Activated T-cell treated with anti-CD3 and anti-CD28 coated beads, Interleukin-2, amount 50 U/mL, for 24 hours (primary cell): Measurements from ENCODE around the gene KNOP1.

Source experiments
- DNase-seq: peaks from one replicate; pipeline ENCODE4 v3.0.0-alpha.2; 2020
- H3K27ac Mint-ChIP-seq: 2 replicates; pipeline ENCODE4 v1.8.0; 2020; ENCODE audit warnings: mild to moderate bottlenecking, mixed read lengths
- H3K27me3 Mint-ChIP-seq: 2 replicates; pipeline ENCODE4 v1.8.0; 2020; ENCODE audit warnings: mixed read lengths
- H3K36me3 Mint-ChIP-seq: 2 replicates; pipeline ENCODE4 v1.8.0; 2020; ENCODE audit warnings: low read depth, mixed read lengths
- H3K4me1 Mint-ChIP-seq: 2 replicates; pipeline ENCODE4 v1.8.0; 2020; ENCODE audit warnings: low read depth, mixed read lengths
- H3K4me3 Mint-ChIP-seq: 2 replicates; pipeline ENCODE4 v1.8.0; 2020; ENCODE audit warnings: mild to moderate bottlenecking, moderate library complexity, mixed read lengths
- H3K9me3 Mint-ChIP-seq: 2 replicates; pipeline ENCODE4 v1.8.0; 2020; ENCODE audit warnings: mixed read lengths

Gene KNOP1

DNA sequence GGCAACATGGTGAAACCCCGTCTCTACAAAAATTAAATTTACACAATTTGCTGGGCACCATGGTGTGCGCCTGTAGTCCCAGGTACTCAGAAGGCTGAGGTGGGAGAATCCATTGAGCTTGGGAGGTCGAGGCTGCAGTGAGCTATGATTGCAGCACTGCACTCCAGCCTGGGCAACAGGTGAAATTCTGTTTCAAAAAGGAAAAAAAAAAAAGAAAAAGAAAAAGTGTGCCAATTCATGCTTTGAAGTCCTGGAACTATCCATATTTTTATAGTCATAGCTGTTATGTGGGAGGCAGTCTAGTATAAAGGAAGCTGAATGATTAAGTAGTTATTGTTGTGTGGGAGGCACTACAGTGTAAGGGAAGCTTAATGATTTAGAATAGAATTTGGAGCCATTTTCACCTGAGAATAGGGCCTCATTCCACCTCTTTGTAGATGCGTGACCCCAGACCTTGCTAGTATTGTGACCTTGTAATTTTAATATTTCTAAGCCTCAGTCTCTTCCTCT, 31.6 kb upstream of the KNOP1 start:
- Mint-ChIP-seq H3K36me3 (no peaks in the 10 kb centered on the region), H3K27ac (no peak overlapping the region), H3K9me3 (no peaks in the 10 kb centered on the region), H3K27me3 (no peaks in the 10 kb centered on the region), H3K4me3 (no peak overlapping the region), H3K4me1 (no peaks in the 10 kb centered on the region)
- no peak for DNase-seq

DNA sequence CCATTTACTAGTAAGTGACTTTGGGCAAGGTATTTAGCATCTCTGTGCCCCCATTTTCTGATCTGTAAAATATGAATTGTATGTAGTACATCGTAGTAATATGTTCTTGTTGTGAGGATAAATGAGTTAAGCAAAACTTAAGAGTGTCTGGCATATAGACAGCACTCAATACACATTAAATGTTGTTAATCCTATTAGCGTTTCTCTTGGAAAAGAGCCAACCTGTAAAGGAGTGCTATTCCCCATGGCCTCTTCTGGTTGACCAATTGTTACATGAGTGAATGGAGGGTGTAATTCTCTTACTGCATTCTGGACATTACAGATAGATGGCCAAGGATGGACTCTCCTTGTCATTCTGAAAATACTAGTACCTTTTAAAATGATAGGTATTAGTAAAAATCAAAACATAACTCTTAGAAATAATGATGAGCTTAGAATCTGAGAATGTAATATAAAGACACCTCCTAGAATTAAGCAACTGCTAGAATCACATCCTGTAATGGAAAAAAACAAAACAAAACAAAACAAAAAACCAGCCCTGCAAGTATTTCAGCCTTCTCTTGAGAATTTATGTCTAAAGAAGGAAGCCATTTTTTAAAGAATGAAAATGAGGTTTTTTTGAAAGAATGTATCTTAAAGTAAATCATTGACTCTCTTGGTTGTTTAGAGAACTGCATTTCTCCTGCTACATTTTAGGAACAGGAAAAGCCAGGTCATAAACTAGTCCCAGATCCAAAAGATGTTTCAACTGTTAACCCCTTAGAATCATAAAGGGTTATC, 30.6 kb upstream of the KNOP1 start:
- no peaks in the 10 kb centered on the region for H3K9me3 Mint-ChIP-seq
- no peaks in the 10 kb centered on the region for H3K4me1 Mint-ChIP-seq
- no peak overlapping the region for H3K27ac Mint-ChIP-seq
- no peaks in the 10 kb centered on the region for H3K36me3 Mint-ChIP-seq
- DNase-seq: no peak
- no peak overlapping the region for H3K4me3 Mint-ChIP-seq
- no peaks in the 10 kb centered on the region for H3K27me3 Mint-ChIP-seq

DNA sequence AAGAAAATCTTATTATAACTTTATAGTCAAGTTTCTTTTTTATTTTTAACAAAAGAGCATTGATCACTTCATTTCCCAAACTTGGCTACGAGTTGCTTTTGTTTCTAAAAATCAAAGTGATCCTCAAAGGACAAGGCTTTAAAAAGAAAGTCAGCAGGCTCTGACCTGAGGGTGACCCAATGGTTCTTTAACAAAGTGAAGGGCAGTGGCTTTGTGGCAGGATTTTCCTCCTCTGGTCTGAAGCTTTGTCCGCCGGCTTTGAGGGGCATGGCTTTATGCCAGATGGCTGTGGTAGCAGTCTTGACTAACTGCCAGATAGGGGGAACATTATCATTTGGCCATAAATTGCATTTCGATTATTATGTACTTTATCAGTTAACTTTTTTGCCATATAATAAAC, 28.5 kb upstream of the KNOP1 start:
- Mint-ChIP-seq H3K27me3 (no peaks in the 10 kb centered on the region), H3K4me3 (no peak overlapping the region), H3K4me1 (no peaks in the 10 kb centered on the region), H3K27ac (no peak overlapping the region), H3K9me3 (no peaks in the 10 kb centered on the region), H3K36me3 (no peaks in the 10 kb centered on the region)
- DNase-seq: no peak

DNA sequence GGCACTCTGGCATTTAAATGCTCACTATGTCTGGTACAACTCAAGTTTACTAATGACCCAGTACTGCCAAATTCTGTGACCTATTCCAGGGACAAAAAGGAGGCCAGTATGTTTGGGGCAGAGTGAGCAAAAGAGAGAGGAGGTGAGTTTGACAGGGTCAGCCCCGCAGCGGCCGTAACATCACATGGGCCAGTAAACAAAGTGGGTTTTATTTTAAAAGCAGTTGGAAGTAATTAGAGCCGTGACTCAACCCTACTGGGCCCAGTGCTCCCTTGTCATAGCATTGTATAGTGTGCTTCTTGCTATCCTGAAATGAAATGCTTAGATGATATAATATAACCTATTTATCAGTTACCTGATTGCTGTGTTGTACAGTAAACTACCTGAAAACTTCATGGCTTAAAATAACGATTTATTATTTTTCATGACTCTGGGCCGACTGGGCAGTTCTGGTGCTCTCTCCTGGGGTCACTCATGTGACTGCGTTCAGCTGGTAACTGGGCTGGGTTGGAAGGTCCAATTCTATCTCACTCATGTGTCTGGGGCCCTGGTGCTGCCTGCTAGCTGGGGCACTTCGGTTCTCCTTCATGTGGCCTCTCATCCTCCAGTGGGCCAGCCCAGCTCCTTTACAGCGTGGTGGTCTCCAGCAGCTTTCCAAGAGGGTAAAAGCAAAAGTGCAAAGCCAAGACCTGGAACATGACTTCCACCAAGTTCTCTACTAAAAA, 27.4 kb upstream of the KNOP1 start:
- H3K27me3 Mint-ChIP-seq: no peaks in the 10 kb centered on the region
- H3K4me3 Mint-ChIP-seq: no peak overlapping the region
- no peaks in the 10 kb centered on the region for H3K36me3 Mint-ChIP-seq
- H3K9me3 Mint-ChIP-seq: no peaks in the 10 kb centered on the region
- DNase-seq: no peak
- H3K4me1 Mint-ChIP-seq: no peaks in the 10 kb centered on the region
- no peak overlapping the region for H3K27ac Mint-ChIP-seq

DNA sequence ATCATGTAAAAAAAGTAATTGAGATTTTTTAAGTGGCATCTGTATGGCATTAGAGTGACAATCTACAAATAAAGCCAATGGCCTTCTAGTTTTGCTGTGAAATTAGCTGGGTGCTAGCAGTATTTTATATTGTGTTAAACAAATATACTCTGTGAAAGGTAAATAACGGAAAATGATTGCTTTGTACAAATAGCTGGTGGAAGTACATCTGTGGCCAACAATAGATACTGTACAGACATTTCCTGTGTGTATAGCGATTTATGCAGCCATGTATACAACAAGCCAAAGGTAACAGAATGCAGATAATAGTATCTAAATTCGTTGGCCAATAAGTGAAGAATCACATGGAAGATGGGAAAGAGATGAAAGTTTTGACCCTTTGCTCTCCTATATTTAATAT, 26.6 kb upstream of the KNOP1 start:
- no peaks in the 10 kb centered on the region for H3K9me3 Mint-ChIP-seq
- no peaks in the 10 kb centered on the region for H3K4me1 Mint-ChIP-seq
- no peaks in the 10 kb centered on the region for H3K27me3 Mint-ChIP-seq
- H3K27ac Mint-ChIP-seq: no peak overlapping the region
- peaks cover 2% of the 10 kb centered on the region for H3K36me3 Mint-ChIP-seq
- no peak overlapping the region for H3K4me3 Mint-ChIP-seq
- no peak for DNase-seq

DNA sequence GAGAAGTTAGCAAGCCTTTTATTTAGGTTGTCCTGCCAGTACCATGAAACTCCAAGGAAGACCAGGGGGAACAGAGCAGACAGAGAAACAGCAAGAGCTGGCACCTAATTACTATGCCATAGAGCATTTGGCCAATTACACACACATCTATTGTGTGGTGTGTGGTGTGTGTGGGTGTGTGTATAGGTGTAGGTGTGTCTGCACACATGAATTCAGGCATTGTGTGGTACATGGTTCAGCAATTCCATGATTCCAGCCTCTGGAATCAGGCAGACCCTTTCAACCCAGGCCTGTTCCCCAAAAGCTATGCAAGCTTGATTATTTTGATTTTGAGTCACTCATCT, 25.8 kb upstream of the KNOP1 start:
- Mint-ChIP-seq H3K9me3 (no peaks in the 10 kb centered on the region), H3K36me3 (peaks cover 2% of the 10 kb centered on the region), H3K4me1 (no peaks in the 10 kb centered on the region), H3K27ac (no peak overlapping the region), H3K27me3 (no peaks in the 10 kb centered on the region), H3K4me3 (no peak overlapping the region)
- DNase-seq: no peak

DNA sequence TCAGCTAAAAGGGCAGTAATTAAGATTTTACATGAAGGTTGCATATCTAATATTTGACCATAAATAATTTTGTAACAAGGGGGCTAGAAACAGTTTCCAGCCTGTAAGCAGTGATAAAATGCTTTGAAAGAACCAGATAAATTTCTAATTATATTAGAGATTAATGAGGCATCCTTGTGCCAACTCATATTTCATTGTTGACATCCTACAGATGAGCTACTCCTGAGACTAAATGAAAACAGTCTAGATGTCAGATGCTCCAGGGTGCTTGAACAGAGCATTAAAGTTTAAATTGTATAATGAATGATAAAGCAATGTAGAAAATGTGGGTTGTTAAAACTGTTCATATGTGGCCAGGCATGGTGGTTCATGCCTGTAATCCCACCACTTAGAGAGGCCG, 23.3 kb upstream of the KNOP1 start:
- Mint-ChIP-seq H3K9me3 (no peaks in the 10 kb centered on the region), H3K36me3 (peaks cover 3% of the 10 kb centered on the region), H3K27ac (no peak overlapping the region), H3K4me1 (no peaks in the 10 kb centered on the region), H3K27me3 (no peaks in the 10 kb centered on the region), H3K4me3 (no peak overlapping the region)
- no peak for DNase-seq

DNA sequence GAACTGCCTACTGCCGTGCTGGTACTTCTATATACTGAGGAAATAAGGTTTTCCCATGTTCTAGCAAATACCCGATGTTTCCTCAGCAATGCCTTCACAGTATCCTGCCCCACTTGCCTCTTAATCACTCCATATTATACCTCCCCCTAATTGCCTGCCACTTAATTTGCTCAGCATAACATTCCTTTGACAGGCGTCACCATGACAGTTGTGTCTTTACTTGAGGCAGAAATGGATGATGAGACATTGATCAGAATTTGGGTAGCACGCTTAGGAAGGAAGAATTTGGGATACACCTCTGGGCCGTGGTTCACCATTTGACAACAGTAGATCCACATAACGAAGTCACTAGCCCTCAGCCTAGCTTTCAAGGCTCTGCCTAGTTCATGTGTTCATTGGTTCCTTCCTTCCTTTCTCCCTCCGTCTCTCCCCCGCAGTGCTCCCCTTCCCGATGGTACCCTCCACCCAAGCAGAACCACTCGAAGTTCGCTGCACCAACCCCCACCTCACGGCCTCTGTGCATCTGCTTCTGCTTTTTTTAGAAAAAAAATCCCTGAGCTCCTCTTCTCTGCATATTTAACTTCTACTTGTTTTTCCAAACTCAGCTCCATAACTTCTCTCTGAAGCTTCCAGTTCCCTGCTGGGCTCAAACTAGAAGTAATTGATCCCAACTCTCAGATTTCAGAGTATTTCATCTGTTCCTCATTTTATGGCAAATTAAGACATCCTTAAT, 19.4 kb upstream of the KNOP1 start:
- no peak overlapping the region for H3K4me3 Mint-ChIP-seq
- H3K4me1 Mint-ChIP-seq: no peaks in the 10 kb centered on the region
- no peaks in the 10 kb centered on the region for H3K27me3 Mint-ChIP-seq
- H3K36me3 Mint-ChIP-seq: peaks cover 17% of the 10 kb centered on the region
- H3K27ac Mint-ChIP-seq: no peak overlapping the region
- H3K9me3 Mint-ChIP-seq: no peaks in the 10 kb centered on the region
- DNase-seq: no peak

DNA sequence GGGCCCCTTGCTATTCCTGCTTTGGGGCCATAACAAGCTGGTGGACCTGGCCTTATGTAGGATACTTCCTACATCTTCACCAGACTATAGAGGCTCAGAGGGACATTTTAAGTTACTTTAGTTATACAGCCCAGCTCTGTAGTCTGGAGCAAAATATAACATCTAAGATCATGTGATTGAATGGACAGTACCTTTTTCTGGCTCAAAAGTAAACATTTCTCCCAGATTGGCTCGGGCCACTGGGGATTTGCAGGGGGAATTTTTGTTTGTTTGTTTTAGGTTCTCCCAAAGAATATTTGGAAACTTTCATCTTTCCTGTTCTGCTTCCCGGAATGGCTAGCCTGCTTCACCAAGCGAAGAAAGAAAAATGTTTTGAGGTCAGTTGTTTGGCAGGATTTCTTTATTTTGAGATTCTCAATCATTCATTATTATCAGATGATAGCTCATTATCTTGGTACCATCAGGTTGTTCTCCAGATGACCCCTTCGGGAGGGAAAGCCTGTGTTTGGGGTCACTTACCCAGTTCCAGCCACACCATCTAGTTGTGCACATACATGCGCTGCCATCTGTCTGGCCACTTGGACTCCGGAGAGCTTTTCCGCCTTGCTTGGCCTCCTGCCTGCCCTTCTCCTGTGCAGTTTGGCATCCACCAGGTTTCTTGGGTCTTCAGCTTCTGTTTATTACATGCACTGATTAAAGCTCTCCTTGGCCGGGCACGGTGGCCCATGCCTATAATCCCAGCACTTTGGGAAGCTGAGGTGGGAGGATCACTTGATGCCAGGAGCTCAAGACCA, 17.2 kb upstream of the KNOP1 start:
- peaks cover 17% of the 10 kb centered on the region for H3K36me3 Mint-ChIP-seq
- DNase-seq: no peak
- H3K27me3 Mint-ChIP-seq: no peaks in the 10 kb centered on the region
- no peak overlapping the region for H3K4me3 Mint-ChIP-seq
- no peak overlapping the region for H3K27ac Mint-ChIP-seq
- H3K9me3 Mint-ChIP-seq: no peaks in the 10 kb centered on the region
- no peaks in the 10 kb centered on the region for H3K4me1 Mint-ChIP-seq

DNA sequence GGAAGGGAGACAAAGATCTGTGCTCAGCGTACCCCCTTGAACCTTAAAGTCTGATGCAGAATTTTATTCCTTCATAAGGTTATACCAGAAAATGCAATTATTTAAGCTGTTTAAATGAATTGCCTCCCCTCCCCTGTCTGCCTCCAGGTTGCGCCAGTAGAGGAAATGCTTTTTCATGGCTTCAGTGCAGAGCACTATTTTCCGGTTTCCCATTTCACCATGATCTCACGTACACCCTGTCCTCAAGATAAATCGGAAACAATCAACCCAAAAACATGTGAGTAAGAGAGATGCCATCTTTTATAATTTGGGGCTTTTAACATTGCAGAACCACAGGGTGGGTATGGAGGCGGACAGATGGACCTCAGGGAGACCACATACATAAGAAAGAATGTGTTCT, 15.5 kb upstream of the KNOP1 start:
- no peak for DNase-seq
- no peak overlapping the region for H3K27ac Mint-ChIP-seq
- H3K4me1 Mint-ChIP-seq: no peaks in the 10 kb centered on the region
- peaks cover 15% of the 10 kb centered on the region for H3K36me3 Mint-ChIP-seq
- H3K4me3 Mint-ChIP-seq: no peak overlapping the region
- H3K9me3 Mint-ChIP-seq: no peaks in the 10 kb centered on the region
- no peaks in the 10 kb centered on the region for H3K27me3 Mint-ChIP-seq

DNA sequence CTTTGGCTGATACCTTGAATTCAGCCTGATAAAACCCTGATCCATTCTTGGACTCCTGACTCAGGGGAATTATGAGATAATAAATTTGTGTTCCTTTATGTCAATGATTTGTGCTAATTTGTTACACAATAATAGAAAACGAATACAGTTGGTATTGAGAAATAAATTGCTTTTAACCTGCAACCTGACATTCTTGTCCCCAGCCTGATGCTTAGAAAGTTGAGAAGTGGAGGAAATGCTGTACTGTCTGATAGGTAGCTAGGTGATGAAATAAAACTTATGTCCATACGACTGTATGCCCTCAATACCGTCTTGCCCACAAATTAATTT, 10.6 kb upstream of the KNOP1 start:
- no peak overlapping the region for H3K4me3 Mint-ChIP-seq
- no peak overlapping the region for H3K27ac Mint-ChIP-seq
- no peaks in the 10 kb centered on the region for H3K27me3 Mint-ChIP-seq
- no peak for DNase-seq
- peaks cover 2% of the 10 kb centered on the region for H3K36me3 Mint-ChIP-seq
- H3K4me1 Mint-ChIP-seq: no peaks in the 10 kb centered on the region
- no peaks in the 10 kb centered on the region for H3K9me3 Mint-ChIP-seq

DNA sequence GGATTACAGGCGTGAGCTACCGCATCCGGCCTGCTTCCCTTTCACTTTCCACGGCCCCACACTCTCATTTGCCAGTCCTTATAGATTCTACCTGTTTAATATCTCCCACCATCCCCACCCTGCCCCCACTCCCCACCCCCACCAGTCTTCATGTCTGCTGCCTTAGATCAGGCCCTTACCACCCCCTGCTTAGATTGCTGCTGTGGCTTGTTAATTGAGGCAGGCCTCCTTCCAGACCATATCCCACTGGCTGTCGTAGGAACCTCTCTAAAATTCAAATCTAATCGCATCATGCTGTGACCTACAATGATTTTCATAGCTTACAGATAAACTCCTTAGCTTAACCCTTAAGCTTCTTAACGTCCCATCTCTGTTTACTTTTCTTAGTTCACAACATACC, 5.0 kb upstream of the KNOP1 start:
- DNase-seq: no peak
- Mint-ChIP-seq H3K9me3 (no peaks in the 10 kb centered on the region), H3K4me1 (peaks cover 8% of the 10 kb centered on the region), H3K4me3 (no peak overlapping the region), H3K36me3 (peaks cover 2% of the 10 kb centered on the region), H3K27ac (no peak overlapping the region), H3K27me3 (no peaks in the 10 kb centered on the region)

DNA sequence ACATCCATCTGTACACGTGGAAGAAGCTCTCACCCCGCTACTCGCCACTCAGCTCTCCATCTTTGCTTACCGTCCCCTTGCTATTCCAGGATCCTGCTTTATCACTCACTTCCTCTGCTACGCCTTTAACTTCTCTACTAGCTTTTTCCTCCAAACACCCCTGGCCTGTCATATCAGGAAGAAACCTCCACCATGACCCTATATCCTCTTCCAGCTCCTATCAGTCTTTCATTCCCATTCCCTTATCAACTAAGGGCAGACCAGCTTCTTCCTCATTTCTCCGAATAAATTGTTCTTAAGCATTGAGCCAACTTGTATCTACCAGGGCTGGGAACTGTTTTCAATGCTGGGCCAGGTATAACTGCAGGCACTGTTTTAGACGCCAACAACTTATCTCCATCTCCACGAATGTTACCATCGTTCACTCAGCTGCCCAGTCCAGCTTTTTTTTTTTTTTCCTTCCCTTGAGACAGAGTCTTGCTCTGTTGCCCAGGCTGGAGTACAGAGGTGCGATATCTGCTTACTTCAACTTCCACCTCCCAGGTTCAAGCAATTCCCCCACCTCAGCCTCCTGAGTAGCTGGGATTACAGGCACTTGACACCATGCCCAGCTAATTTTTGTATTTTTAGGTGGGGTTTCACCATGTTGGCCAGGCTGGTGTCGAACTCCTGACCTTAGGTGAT, 4.4 kb upstream of the KNOP1 start:
- H3K4me3 Mint-ChIP-seq: no peak overlapping the region
- H3K27ac Mint-ChIP-seq: no peak overlapping the region
- H3K27me3 Mint-ChIP-seq: no peaks in the 10 kb centered on the region

DNA sequence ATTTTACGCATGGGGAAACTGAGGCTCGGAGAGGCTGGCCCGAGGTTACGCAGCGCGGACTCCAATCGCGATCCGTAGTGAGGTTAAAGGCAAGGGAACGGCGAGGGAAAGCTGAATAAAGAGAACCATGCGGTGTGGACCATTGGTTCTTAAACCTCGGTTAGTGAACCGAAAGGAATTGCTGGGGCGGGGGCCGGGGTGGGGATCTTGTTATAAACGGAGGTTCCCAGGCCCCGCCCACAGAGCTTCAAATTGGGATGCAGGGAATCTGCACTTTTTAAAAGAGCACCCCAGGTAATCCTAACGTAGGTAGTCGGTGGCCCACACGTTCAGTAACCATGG, 568 bp upstream of the KNOP1 start:
- no peak for DNase-seq
- H3K4me1 Mint-ChIP-seq: peaks cover 34% of the 10 kb centered on the region
- no peaks in the 10 kb centered on the region for H3K27me3 Mint-ChIP-seq
- peaks cover 38% of the 10 kb centered on the region for H3K36me3 Mint-ChIP-seq
- peak overlapping the region; percentile 93 for H3K27ac Mint-ChIP-seq
- no peaks in the 10 kb centered on the region for H3K9me3 Mint-ChIP-seq
- peak overlapping the region; percentile 97 for H3K4me3 Mint-ChIP-seq

More for the DNA sequence above, 4.4 kb upstream of the KNOP1 start:
- peaks cover 8% of the 10 kb centered on the region for H3K4me1 Mint-ChIP-seq
- no peak for DNase-seq
- peaks cover 5% of the 10 kb centered on the region for H3K36me3 Mint-ChIP-seq
- H3K9me3 Mint-ChIP-seq: no peaks in the 10 kb centered on the region
